BJ (cell line): ENCODE data around the gene CLEC2D. TPM values are rescaled to one million over a fixed set of nuclear protein-coding genes. Genes with fewer than 3 reads are reported as not detected.
"Not testable (repeated sequence)": the region's sequence is repeated elsewhere in the genome, so short reads cannot be mapped to it uniquely, and the experiment has no call there.

ENCODE experiments used
- CTCF ChIA-PET: fragments of 350-600 bp; formaldehyde crosslinking; extraction: SDS; loops from one replicate; lab custom pipeline; 2021; ENCODE audit warnings: antibody characterized with exemption, inconsistent platforms; lab: Yijun Ruan, JAX
- POLR2A ChIA-PET: fragments of 300-600 bp; sonication (Branson Sonifier 250); formaldehyde crosslinking; extraction: SDS; loops from one replicate; lab custom pipeline; 2021; ENCODE audit warnings: antibody characterized with exemption; lab: Charles Lee
- DNase-seq: peaks from one replicate; pipeline ENCODE4 v3.0.0-alpha.2; 2011; ENCODE audit warnings: low read depth
- H3K27me3 ChIP-seq: 2 replicates; pipeline ENCODE4 v1.6.0; 2011; ENCODE audit warnings: low read length; ENCODE audit not compliant: control insufficient read depth, insufficient read depth
- H3K36me3 ChIP-seq: 2 replicates; pipeline ENCODE4 v1.5.1; 2011; ENCODE audit warnings: low read length; ENCODE audit not compliant: control insufficient read depth, insufficient read depth
- H3K4me3 ChIP-seq: 2 replicates; pipeline ENCODE4 v1.5.1; 2011; ENCODE audit warnings: low read depth, mild to moderate bottlenecking, control low read depth, low read length
- CTCF ChIP-seq: IDR thresholded peaks from 2 replicates; pipeline ENCODE4 v1.5.1; 2011; ENCODE audit warnings: low read depth, mild to moderate bottlenecking, control low read depth, inconsistent platforms, low read length, moderate library complexity; ENCODE audit not compliant: insufficient read depth
- polyA plus RNA-seq: library from polyadenylated mRNA; depleted of rRNA; stranded (reverse); fragments of >200 nt; gene quantifications from 2 replicates; pipeline ENCODE4 v1.2.3, GENCODE V29; 2011

The CLEC2D gene
- polyA plus RNA-seq, 1 experiment = 1.7 TPM

- H3K36me3 ChIP-seq = no peaks in the 10 kb centered on the region
- ChIA-PET CTCF (interaction anchor here (0.9 kb wide), 1 partner anchor 34 kb away, joined by 3 read pairs; no protein-coding TSS in a partner anchor), POLR2A (no interaction called here)
- DNase-seq = no peak
- no peak overlapping the region for H3K4me3 ChIP-seq
- H3K27me3 ChIP-seq = no peaks in the 10 kb centered on the region
- TF ChIP-seq CTCF = no peak
These were observed 1.1 kb upstream of the CLEC2D start for GRCh38 chr12:9668161-9669018.

- TF ChIP-seq CTCF = no peak
- H3K36me3 ChIP-seq = no peaks in the 10 kb centered on the region
- no peaks in the 10 kb centered on the region for H3K27me3 ChIP-seq
- DNase-seq = no peak
- CTCF ChIA-PET = interaction anchor here (0.9 kb wide), 1 partner anchor 35 kb away, joined by 3 read pairs; no protein-coding TSS in a partner anchor
- no peak overlapping the region for H3K4me3 ChIP-seq
- POLR2A ChIA-PET = no interaction called here
These were observed 540 bp upstream of the CLEC2D start for GRCh38 chr12:9669019-9669326.

GRCh38 chr12:9672340-9672739, 2.8 kb downstream of the CLEC2D start:
- POLR2A ChIA-PET, H3K27me3 ChIP-seq, DNase-seq, H3K36me3 ChIP-seq, H3K4me3 ChIP-seq: not testable (repeated sequence)
- CTCF ChIA-PET = interaction anchor here (2.3 kb wide), 1 partner anchor 13 kb away, joined by 4 read pairs; no protein-coding TSS in a partner anchor

- Histone ChIP-seq H3K36me3 (no peaks in the 10 kb centered on the region), H3K4me3 (no peak overlapping the region), H3K27me3 (no peaks in the 10 kb centered on the region)
- DNase-seq = peak; percentile 63
- ChIA-PET CTCF (interaction anchor here (2.3 kb wide), 1 partner anchor 11 kb away, joined by 4 read pairs; no protein-coding TSS in a partner anchor), POLR2A (no interaction called here)
- no peak for TF ChIP-seq CTCF
These were observed 4.1 kb downstream of the CLEC2D start for GRCh38 chr12:9673404-9674225.

- H3K36me3 ChIP-seq = no peaks in the 10 kb centered on the region
- DNase-seq = no peak
- H3K27me3 ChIP-seq = no peaks in the 10 kb centered on the region
- no peak for TF ChIP-seq CTCF
- CTCF ChIA-PET = interaction anchor here (2.3 kb wide), 1 partner anchor 11 kb away, joined by 4 read pairs; no protein-coding TSS in a partner anchor
- POLR2A ChIA-PET = no interaction called here
- H3K4me3 ChIP-seq = no peak overlapping the region
These were observed 4.7 kb downstream of the CLEC2D start for GRCh38 chr12:9674226-9674590.

GRCh38 chr12:9682508-9682907, 13.0 kb downstream of the CLEC2D start:
- H3K4me3 ChIP-seq, POLR2A ChIA-PET, H3K27me3 ChIP-seq, H3K36me3 ChIP-seq, DNase-seq: not testable (repeated sequence)
- CTCF ChIA-PET = interaction anchor here (1.4 kb wide), 1 partner anchor 48 kb away, joined by 3 read pairs; no protein-coding TSS in a partner anchor

- H3K27me3 ChIP-seq, H3K36me3 ChIP-seq, H3K4me3 ChIP-seq, POLR2A ChIA-PET, DNase-seq: not testable (repeated sequence)
- CTCF ChIA-PET = interaction anchor here (1.3 to 1.4 kb wide), 2 partner anchors 25 to 48 kb away, joined by 3 read pairs; no protein-coding TSS in a partner anchor
These were observed 13.4 kb downstream of the CLEC2D start for GRCh38 chr12:9682949-9683348.

GRCh38 chr12:9685366-9685765, 15.9 kb downstream of the CLEC2D start:
- H3K36me3 ChIP-seq, H3K27me3 ChIP-seq, POLR2A ChIA-PET, DNase-seq, H3K4me3 ChIP-seq: not testable (repeated sequence)
- CTCF ChIA-PET = interaction anchor here (1.2 kb wide), 1 partner anchor 12 kb away, joined by 4 read pairs; no protein-coding TSS in a partner anchor
